ENCODE measurements around the gene MEIOC. TPM values are rescaled to one million over a fixed set of nuclear protein-coding genes. Genes with fewer than 3 reads are reported as not detected.
A peak's percentile ranks its signal among the peaks of the same experiment; 100 is the strongest.
"Not testable (repeated sequence)": the region's sequence is repeated elsewhere in the genome, so short reads cannot be mapped to it uniquely, and the experiment has no call there.

MEIOC gene
- total RNA-seq: not detected
- long read RNA-seq: 0 reads

DNA sequence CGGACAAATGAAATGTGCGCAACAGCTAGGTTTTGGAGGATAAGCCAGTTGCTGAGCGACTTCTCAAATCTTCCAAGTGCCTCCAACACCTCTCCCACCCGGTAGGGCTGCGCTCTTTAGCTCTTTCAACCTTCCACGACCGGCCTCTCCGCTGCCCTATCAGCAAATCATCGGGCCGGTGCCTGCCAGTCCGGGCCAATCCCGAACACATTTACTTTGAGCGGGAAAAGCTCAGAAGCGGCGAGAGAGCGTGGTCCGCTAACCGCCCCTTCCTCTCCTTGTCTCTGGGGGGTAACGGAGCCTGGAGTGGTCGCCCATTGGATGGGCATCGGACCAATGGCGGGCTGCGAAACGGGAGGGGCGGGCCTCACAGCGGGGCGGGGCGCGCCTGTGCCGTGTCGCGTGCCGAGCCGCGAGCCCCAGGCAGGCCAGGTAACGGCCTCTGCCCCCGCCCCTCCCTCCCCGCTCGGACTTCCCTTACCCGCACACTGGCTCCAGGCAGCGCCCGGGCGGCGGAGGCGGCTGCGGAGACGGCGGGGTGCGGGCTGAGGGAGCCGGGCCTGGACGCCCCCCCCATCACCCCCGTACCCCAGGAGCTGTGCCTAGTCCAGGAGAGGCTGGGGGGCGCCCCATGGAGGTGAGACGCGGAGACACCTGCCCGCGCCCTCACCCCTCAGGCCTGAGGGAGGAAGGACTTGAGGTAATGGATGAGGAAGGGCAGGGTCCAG, at the start of gene MEIOC:
MEIOC (plus strand) TSS at position 486 of the 728 bp plus-strand sequence; CDS start at position 632, 146 bp downstream.
- intact Hi-C loops (cut with DNase I, micrococcal nuclease): no loop called here
- DNase-seq (no peak), ATAC-seq (peak; percentile 29)

DNA sequence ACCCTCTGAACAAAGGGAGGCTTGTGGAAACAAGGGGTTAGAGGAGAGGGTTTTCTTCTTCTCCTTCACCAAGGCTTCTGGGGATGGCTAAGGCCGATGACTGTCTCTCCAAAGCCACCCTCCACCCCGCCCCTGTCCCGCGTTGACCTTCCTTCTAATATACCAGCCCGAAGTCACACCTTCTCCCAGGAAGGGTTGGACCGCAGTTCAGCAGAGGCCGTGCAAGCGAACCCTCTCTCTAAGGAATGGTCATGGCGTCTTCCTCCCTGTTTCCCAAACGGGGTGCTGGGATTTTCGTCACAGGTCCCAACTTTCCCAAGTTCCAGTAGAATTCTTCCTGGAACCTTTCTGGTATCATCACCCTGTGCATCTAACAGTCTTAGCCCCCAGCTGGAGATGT, 49.6 kb upstream of the MEIOC start:
- intact Hi-C loops (cut with DNase I, micrococcal nuclease): no loop called here
- DNase-seq (no peak), ATAC-seq (no peak)

- ATAC-seq (no peak), DNase-seq (no peak)
- intact Hi-C loops (cut with DNase I, micrococcal nuclease): no loop called here
Measured at GRCh38 chr17:44607836-44608690, 48.2 kb upstream of the MEIOC start.

DNA sequence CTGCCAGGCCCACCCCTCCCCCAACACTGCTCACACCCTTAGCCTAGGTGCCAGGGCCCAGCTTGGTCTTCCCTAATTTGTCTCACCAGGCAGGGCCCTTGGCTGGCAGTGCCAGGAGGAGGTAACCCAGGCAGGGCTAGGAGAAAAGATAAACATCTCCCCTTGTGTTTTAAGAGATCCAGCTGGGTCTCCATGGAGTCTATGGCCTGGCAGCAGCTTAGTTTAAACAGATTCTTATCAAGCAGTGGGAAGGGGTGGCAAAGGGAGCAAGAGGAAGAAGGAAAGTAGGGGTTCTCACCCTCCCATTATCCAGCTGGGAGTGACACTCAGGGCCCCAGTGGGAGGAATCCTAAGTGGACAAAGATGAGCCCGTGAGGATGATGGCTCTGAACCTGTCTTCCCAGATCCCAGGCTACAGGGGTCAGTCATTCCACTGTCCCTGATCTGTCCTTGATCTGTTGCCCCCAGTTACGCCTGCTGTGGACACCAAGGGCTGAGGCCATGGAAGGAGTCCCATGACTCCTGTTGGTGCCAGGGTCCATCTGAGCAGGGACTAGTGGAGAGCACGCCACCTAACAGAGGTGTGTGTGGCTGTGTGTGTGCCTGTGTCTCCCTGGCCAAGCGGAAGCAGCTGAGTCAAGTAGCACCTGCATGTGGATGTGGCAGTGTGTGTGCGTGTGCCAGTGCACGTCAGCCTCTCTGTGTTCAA, 47.4 kb upstream of the MEIOC start:
- ATAC-seq (no peak), DNase-seq (no peak)
- intact Hi-C loops (cut with DNase I, micrococcal nuclease): no loop called here

GRCh38 chr17:44610331-44610730, 45.9 kb upstream of the MEIOC start:
- no peak for DNase-seq
- no peak for ATAC-seq
- intact Hi-C loops (cut with DNase I, micrococcal nuclease): no loop called here

DNA sequence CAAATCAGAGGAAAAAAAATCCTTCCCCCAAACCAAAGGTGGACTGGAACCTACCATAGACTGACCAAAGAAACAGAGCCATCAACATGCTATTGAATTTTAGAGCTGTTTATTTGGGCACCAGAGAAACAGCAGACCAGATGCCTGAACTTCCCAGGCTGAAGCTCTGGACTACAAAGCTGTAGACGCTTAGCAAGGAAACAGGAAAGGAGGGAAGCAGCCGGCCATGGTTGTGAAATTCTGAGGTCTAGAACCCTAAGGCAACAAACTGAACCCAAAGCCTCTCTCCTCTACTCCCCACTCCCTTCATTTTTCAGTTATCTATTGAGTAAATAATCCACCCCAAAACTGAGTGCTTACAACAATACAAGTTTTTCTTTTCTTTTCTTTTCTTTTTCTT, 45.4 kb upstream of the MEIOC start:
- no peak for DNase-seq
- ATAC-seq: no peak
- intact Hi-C loops (cut with DNase I, micrococcal nuclease): no loop called here

GRCh38 chr17:44614862-44615261, 41.4 kb upstream of the MEIOC start:
- DNase-seq: no peak
- no peak for ATAC-seq
- intact Hi-C loops (cut with DNase I, micrococcal nuclease): no loop called here

DNA sequence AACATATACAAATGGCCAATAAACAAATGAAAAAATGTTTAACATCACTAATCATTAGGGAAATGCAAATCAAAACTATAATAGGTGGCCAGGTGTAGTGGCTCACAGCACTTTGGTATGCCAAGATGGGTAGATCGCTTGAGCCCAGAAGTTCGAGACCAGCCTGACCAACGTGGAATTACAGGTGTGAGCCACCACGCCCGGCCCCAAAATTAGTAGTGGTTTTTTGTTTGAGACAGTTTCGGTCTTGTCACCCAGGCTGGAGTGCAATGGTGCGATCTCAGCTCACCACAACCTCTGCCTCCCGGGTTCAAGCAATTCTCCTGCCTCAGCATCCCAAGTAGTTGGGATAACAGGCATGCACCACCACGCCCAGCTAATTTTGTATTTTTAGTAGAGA, 37.6 kb upstream of the MEIOC start:
- DNase-seq; ATAC-seq; intact Hi-C loops (cut with DNase I, micrococcal nuclease): not testable (repeated sequence)

DNA sequence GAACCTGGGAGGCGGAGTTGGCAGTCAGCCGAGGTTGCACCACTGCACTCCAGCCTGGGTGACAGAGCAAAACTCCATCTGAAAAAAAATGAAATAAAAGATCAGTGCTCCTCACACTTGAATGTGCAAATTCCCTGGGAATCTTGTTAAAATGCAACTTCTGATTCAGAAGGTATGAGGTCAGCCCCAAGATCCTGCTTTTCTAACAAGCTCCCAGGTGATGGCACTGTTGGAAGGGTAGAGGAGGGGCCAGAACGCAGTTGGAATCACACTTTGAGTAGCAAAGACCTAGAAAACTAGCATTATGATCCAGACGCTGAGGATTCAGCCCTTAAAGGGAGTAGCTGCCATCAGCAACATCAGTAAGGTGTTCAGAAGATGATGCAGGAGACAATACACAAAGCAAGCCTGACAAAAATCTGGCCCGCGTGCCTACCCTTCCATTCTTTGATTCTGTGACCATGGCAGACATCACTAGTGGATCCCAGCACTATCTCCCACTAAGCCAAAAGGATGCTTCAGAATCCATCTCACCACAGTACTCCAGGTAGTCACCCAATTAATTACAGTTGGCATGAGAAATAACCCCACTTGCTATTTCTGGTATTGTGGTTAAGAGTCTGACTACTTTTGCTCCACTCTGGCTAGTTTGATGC, 33.1 kb upstream of the MEIOC start:
- DNase-seq: no peak
- intact Hi-C loops (cut with DNase I, micrococcal nuclease): no loop called here
- ATAC-seq: no peak

DNA sequence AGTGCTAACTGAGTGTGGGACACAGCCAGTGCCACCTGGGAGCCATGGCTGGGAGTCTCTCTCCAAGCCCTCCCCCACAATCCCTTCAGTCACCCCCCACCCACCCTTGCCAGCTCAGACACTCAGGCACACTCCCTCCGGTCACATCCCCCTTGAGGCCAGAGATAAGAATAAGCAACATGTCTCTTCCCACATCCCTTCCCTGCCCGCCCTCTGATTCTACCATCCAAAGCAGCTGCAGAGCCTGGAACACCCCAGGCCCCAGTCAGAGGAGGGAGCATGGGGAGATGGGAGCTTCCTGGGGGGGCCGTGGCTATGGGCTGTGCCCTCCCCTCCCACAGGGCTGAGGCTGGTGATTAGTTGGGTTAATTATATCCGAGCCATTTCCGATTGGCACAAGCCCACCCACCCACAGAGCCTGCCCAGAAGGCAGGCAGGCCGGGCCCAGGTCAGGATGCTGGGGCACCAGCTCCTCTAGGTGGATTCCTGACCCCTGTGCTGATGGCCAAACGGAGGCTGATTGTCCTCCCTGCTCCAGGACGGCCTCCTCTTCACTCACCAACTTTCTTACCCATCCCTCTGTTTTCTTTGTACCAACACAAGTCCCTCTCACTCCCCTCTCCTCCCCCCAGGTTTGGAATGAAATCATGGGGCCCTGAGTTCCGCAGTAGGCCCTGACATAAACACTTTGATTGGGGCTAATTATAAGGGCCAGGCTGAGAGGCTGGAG, 28.6 kb upstream of the MEIOC start:
- ATAC-seq (no peak), DNase-seq (no peak)
- intact Hi-C loops (cut with DNase I, micrococcal nuclease): no loop called here

DNA sequence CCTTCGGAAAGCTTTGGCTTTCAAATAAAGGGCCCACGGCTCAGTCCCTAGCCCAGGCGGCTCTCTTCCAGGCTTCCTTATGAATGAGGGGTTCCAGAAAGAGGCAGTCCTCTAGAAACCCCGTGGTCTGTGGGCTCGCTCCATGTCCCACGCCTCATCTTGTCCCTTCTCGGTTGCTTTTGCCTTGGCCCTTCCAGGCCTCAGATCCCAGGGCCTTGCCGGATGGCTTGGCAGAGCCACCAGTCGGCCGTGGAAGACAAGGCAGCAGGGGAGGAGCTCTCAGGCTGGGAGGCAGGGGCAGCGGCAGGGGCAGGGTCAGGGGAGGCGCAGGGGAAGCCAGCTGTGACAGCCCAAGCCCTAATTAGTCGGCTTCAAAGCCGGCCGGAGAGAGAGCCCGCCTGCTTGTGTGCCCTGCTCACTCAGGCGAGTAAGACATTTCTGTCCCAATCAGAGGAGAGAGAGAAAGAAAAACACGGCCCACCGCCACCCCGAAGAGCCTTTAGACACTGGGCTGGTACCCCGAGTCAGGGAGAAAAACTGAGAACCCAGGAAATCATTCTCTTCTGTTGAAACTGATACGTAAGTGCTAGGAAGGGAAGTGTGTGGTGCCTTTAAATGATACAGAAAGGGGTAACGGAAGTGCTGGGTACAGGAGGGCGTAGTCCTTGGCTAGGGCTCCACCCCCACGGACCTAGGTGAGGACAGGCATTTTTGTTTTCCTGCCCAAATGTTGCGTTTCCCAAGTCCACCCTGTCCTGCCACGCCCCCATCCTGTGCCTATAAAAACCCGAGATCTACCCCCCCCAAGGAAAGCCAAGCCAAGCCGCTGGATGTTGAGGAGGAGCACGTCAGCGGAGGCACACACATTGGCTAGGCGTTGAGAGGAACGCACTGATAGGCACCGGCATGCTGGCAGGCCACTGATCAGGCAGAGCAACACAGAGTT, 27.8 kb upstream of the MEIOC start:
- DNase-seq: peak in 1 of 2 donors; percentile 16
- no peak for ATAC-seq
- intact Hi-C loops (cut with DNase I, micrococcal nuclease): no loop called here

DNA sequence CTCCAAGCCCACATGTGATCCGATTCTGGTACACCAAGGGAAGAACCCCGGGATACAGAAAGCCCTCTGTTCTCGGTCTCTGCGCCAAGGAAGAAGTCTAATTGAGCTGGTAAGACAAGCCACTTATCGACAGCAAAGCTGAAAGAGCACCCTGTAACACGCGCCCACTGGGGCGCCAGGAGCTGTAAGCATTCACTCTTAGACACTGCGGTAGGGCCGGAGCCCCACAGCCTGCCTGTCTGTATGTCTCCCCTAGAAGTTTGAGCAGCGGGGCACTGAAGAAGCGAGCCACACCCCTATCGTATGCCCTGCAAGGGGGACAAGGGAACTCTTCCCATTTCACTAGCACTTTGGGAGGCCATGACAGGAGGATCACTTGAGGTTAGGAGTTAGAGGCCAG, 27.0 kb upstream of the MEIOC start:
- no peak for DNase-seq
- no peak for ATAC-seq
- intact Hi-C loops (cut with DNase I, micrococcal nuclease): no loop called here

DNA sequence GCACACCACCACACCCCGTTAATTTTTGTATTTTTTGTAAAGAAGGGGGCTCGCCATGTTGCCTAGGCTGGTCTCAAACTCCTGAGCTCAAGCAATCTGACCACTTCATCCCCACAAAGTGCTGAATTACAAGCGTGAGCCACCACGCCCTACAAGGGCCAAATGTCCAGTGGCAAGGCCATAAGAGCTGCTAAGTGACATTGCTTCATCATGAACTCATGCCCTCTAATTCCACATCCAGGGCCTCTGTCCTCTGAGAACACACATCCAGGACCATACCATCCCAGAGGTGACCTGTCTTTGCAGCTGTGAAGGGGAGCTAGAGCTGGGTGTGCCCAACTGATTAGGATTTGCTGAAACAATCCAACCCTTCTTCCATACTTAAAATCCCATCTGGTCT, 25.6 kb upstream of the MEIOC start:
- intact Hi-C loops (cut with DNase I, micrococcal nuclease): no loop called here

DNA sequence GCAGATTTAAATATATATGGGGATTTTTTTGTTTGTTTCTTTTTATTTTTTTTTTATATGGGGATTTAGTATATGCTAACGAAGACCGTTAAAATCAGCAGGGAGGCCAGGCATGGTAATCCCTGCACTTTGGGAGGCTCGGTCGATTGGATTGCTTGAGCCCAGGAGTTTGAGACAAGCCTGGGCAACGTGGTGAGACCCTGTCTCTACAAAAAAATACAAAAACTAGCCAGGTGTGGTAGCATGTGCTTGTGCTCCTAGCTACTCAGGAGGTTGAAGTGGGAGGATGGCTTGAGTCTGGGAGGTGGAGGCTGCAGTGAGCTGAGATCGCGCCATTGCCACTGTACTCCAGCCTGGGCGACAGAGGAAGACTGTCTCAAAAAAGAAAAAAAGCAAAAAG, 22.3 kb upstream of the MEIOC start:
- DNase-seq: no peak
- ATAC-seq: no peak
- intact Hi-C loops (cut with DNase I, micrococcal nuclease): no loop called here

More for the DNA sequence above, 25.6 kb upstream of the MEIOC start:
- ATAC-seq (no peak), DNase-seq (no peak)

DNA sequence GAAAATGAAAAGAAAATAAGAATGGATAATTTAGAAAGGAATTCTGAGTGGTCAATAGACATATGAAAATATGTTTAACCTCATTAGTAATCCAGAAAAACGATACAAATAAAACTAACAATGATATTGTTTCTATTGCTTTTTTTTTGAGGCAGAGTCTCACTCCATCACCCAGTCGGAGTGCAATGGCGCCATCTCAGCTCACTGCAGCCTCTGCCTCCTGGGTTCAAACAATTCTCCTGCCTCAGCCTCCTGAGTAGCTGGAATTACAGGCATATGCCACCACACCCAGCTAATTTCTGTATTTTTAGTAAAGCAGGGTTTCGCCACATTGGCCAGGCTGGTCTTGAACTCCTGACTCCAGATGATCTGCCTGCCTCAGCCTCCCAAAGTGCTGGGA, 21.9 kb upstream of the MEIOC start:
- ATAC-seq; intact Hi-C loops (cut with DNase I, micrococcal nuclease); DNase-seq: not testable (repeated sequence)

DNA sequence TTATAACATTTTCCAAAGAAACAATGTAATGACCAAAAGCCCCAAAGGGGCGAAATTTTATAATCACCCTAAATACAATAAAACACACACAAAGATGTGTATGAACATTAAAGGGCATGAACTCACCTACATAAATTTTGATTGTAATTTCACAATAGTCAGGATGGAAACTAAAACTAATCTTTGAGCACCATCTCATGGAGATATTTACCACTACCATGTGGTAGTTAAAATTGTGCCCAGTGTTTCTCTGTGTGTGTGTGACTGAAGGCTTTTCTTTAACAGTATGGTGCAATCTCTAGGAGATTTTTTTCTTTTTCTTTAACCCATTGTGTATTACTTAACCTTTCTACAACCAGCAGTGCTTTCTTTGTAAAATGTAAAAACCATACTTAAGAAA, 19.7 kb upstream of the MEIOC start:
- no peak for DNase-seq
- intact Hi-C loops (cut with DNase I, micrococcal nuclease): loop anchor here in 1 of 2 donors (5.0 kb wide), 1 partner anchor 104 kb away; no protein-coding TSS in a partner anchor
- peak; percentile 39 for ATAC-seq

GRCh38 chr17:44637066-44637465, 19.2 kb upstream of the MEIOC start:
- DNase-seq (no peak), ATAC-seq (no peak)
- intact Hi-C loops (cut with DNase I, micrococcal nuclease): loop anchor here in 1 of 2 donors (5.0 kb wide), 1 partner anchor 105 kb away; no protein-coding TSS in a partner anchor
